ENCODE data around the gene IRX6. TPM values are rescaled to one million over a fixed set of nuclear protein-coding genes. Genes with fewer than 3 reads are reported as not detected.

Gene IRX6
- total and polyA plus RNA-seq, 2 of the 13 experiments (the other 11 are each of a cell fraction or from before 2014, with no cell fraction given): not detected

DNA sequence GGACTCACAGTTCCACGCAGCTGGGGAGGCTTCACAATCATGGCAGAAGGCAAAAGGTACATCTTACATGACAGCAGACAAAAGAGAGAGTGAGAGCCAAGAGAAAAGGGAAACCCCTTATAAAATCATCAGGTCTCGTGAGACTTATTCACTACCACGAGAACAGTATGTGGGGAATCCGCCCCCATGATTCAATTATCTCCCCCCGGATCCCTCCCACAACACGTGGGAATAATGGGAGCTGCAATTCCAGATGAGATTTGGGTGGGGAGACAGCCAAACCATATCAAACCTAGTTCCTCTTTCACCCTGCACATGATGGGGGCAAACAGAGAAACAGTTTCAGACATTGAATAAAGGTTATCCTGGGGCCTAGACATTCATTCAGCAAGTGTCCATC, 32.2 kb upstream of the IRX6 start:
- no peak for TF ChIP-seq NR2F2 (IDR thresholded peaks at IDR 0.05; ENCODE audit: borderline replicate concordance, low read depth)
- TF ChIP-seq KMT2B (CRISPR knock-in tag; IDR thresholded peaks at IDR 0.05): no peak
- TF ChIP-seq CHD2 (IDR thresholded peaks at IDR 0.05; ENCODE audit: low read depth, low read length): no peak
- no peak for TF ChIP-seq ZNF317 (CRISPR knock-in tag; IDR thresholded peaks at IDR 0.05)
- no peak for TF ChIP-seq ZFP82 (CRISPR knock-in tag; IDR thresholded peaks at IDR 0.05; ENCODE audit: borderline replicate concordance)
- TF ChIP-seq SKI (IDR thresholded peaks at IDR 0.05; ENCODE audit: partially characterized antibody): no peak
- TF ChIP-seq, protein P1, sequence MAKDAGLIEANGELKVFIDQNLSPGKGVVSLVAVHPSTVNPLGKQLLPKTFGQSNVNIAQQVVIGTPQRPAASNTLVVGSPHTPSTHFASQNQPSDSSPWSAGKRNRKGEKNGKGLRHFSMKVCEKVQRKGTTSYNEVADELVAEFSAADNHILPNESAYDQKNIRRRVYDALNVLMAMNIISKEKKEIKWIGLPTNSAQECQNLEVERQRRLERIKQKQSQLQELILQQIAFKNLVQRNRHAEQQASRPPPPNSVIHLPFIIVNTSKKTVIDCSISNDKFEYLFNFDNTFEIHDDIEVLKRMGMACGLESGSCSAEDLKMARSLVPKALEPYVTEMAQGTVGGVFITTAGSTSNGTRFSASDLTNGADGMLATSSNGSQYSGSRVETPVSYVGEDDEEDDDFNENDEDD (CRISPR knock-in tag; IDR thresholded peaks at IDR 0.05; ENCODE audit: borderline replicate concordance): no peak
- TF ChIP-seq, protein P2, sequence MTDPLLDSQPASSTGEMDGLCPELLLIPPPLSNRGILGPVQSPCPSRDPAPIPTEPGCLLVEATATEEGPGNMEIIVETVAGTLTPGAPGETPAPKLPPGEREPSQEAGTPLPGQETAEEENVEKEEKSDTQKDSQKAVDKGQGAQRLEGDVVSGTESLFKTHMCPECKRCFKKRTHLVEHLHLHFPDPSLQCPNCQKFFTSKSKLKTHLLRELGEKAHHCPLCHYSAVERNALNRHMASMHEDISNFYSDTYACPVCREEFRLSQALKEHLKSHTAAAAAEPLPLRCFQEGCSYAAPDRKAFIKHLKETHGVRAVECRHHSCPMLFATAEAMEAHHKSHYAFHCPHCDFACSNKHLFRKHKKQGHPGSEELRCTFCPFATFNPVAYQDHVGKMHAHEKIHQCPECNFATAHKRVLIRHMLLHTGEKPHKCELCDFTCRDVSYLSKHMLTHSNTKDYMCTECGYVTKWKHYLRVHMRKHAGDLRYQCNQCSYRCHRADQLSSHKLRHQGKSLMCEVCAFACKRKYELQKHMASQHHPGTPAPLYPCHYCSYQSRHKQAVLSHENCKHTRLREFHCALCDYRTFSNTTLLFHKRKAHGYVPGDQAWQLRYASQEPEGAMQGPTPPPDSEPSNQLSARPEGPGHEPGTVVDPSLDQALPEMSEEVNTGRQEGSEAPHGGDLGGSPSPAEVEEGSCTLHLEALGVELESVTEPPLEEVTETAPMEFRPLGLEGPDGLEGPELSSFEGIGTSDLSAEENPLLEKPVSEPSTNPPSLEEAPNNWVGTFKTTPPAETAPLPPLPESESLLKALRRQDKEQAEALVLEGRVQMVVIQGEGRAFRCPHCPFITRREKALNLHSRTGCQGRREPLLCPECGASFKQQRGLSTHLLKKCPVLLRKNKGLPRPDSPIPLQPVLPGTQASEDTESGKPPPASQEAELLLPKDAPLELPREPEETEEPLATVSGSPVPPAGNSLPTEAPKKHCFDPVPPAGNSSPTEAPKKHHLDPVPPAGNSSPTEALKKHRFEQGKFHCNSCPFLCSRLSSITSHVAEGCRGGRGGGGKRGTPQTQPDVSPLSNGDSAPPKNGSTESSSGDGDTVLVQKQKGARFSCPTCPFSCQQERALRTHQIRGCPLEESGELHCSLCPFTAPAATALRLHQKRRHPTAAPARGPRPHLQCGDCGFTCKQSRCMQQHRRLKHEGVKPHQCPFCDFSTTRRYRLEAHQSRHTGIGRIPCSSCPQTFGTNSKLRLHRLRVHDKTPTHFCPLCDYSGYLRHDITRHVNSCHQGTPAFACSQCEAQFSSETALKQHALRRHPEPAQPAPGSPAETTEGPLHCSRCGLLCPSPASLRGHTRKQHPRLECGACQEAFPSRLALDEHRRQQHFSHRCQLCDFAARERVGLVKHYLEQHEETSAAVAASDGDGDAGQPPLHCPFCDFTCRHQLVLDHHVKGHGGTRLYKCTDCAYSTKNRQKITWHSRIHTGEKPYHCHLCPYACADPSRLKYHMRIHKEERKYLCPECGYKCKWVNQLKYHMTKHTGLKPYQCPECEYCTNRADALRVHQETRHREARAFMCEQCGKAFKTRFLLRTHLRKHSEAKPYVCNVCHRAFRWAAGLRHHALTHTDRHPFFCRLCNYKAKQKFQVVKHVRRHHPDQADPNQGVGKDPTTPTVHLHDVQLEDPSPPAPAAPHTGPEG (CRISPR knock-in tag; IDR thresholded peaks at IDR 0.05): no peak
- TF ChIP-seq NFYC (CRISPR knock-in tag; IDR thresholded peaks at IDR 0.05): no peak
- no peak for TF ChIP-seq ZNF432 (CRISPR knock-in tag; IDR thresholded peaks at IDR 0.05; ENCODE audit: borderline replicate concordance)
- no peak for TF ChIP-seq SIN3A (IDR thresholded peaks at IDR 0.05; ENCODE audit: borderline replicate concordance, low read depth, low read length)
- TF ChIP-seq, protein P3, sequence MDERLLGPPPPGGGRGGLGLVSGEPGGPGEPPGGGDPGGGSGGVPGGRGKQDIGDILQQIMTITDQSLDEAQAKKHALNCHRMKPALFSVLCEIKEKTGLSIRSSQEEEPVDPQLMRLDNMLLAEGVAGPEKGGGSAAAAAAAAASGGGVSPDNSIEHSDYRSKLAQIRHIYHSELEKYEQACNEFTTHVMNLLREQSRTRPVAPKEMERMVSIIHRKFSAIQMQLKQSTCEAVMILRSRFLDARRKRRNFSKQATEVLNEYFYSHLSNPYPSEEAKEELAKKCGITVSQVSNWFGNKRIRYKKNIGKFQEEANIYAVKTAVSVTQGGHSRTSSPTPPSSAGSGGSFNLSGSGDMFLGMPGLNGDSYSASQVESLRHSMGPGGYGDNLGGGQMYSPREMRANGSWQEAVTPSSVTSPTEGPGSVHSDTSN (CRISPR knock-in tag; IDR thresholded peaks at IDR 0.05): no peak
- TF ChIP-seq, protein P4, sequence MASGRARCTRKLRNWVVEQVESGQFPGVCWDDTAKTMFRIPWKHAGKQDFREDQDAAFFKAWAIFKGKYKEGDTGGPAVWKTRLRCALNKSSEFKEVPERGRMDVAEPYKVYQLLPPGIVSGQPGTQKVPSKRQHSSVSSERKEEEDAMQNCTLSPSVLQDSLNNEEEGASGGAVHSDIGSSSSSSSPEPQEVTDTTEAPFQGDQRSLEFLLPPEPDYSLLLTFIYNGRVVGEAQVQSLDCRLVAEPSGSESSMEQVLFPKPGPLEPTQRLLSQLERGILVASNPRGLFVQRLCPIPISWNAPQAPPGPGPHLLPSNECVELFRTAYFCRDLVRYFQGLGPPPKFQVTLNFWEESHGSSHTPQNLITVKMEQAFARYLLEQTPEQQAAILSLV (CRISPR knock-in tag; IDR thresholded peaks at IDR 0.05; ENCODE audit: borderline replicate concordance): no peak
- no peak for TF ChIP-seq FOXK2 (IDR thresholded peaks at IDR 0.05)
- TF ChIP-seq RBM39 (IDR thresholded peaks at IDR 0.05; ENCODE audit: low read depth, low read length, poor library complexity, severe bottlenecking): no peak
- no peak for TF ChIP-seq NONO (IDR thresholded peaks at IDR 0.05)
- TF ChIP-seq NONO (CRISPR knock-in tag; conservative IDR thresholded peaks at IDR 0.05): no peak
- TF ChIP-seq ZNF672 (CRISPR knock-in tag; IDR thresholded peaks at IDR 0.05): no peak
- no peaks in the 10 kb centered on the region for H4K20me1 ChIP-seq (ENCODE audit: insufficient read depth, low read length)
- intact Hi-C loops (cut with micrococcal nuclease; ENCODE audit: unreplicated experiment) (no loop called here), in situ Hi-C loops (cut with HindIII; ENCODE audit: extremely low pct_ligation_motif_present, low pct_unique_long_range_greater_than_20kb) (no loop called here)
- ChIA-PET POLR2A (no interaction called here), CTCF (ENCODE audit: low intra/inter-chr PET ratio, low total read pairs) (no interaction called here)
- H3K4me2 ChIP-seq (ENCODE audit: low read depth, low read length): no peak overlapping the region
- no peak for ATAC-seq
- H3K27ac ChIP-seq (ENCODE audit: extremely low read length, insufficient read depth, low read length): no peak overlapping the region
- H3K4me3 ChIP-seq (replicated peaks in 1 of 3; ENCODE audit: insufficient read depth in 1 of 3, low read depth in 2 of 3, low read length in 3 of 3): no peak overlapping the region
- WGBS (ENCODE audit: low lambda C conversion rate): 22% methylated on average over 6 of the region's 6 CpGs
- no peaks in the 10 kb centered on the region for H3K36me3 ChIP-seq (replicated peaks in 1 of 2; ENCODE audit: control insufficient read depth in 1 of 2, insufficient read depth in 2 of 2, low read length in 2 of 2)
- no peaks in the 10 kb centered on the region for H3K9me3 ChIP-seq (ENCODE audit: low read length)
- no peak for DNase-seq (ENCODE audit: low spot score)
- no peaks in the 10 kb centered on the region for H3K79me2 ChIP-seq (ENCODE audit: insufficient read depth, low read length)
- H2AFZ ChIP-seq (ENCODE audit: low read length): no peak overlapping the region
- no TSS peak for BruUV-seq (replicated peaks)
- FAIRE-seq: no peak
- H3K9ac ChIP-seq (ENCODE audit: insufficient read depth, low read depth, low read length): no peak overlapping the region
- no peaks in the 10 kb centered on the region for H3K27me3 ChIP-seq (ENCODE audit: control insufficient read depth in 1 of 2, insufficient read depth in 2 of 2, low read length in 2 of 2)
- no peaks in the 10 kb centered on the region for H3K4me1 ChIP-seq (ENCODE audit: insufficient read depth, low read length)

All from HepG2 (cell line).